NCI-H1092 (cell line): ENCODE data around the gene POMC.
A peak's percentile ranks its signal among the peaks of the same experiment; 100 is the strongest.
"Not testable (repeated sequence)": the region's sequence is repeated elsewhere in the genome, so short reads cannot be mapped to it uniquely, and the experiment has no call there.

Source experiments
- DNase-seq: peaks from one replicate; lab custom pipeline; 2025; lab: John Stamatoyannopoulos, UW

The POMC gene

DNA sequence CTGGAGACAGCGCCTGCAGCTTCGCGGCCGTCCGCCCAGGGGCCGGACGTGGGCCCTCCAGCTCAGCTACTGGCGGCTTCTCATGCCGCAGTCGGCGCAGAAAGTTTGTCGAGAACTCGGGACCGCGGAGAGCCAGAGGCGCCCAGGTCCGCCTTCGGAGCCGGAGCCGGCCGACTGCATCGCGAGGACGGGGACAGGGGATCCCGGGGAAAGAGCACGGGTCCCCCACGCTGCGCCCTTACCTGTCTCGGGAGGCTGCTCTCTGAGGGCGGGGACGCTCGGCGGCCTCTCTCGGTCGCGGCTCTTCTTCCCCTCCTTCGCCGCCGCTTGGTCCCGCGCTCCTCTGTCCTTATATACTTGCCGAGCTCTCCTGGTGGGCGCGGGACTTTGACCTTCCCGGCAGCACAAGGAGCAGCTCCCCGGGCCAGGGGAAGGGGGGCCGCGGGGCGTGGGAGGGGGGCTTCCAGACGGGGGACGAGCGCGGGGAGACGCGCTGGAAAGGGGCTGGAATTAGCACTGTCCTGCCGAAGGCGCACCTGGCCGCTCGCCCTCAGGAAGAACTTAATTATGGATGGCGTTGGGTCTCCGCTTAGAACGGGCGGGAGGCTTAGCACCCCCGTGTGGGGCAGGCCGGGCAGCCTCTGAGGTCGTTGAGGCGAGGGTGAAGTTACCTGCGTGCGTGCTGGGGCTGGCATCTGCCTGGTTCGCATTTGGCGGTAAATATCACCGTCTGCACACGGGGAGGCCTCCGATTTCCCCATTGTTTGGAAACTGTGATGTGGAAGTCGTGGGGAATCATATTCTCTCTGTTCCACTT lies at the start of gene POMC:
TSS of gene POMC (minus strand) at position 325 of the 817 bp plus-strand sequence. CDS start 3,808 bp downstream, outside the sequence.
- DNase-seq: no peak

DNA sequence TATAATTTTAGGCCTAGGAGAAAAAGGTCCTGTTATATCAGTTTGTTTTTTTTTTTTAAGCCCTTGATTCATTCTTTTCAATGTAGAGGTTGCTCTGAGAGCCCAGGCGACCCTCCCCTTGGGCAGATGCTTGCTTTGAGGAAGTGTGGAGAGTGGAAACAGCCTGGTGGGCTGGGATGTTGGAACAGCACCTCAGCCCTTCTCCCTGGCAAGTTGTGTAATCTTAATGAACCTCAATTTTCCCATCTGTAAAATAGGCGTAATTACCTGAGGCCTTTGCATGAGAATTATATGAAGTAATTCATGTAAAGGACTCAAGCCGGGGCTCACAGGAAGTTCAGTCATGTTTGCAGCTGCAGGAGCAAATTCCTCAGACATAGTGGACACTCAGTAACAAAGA lies 49.7 kb upstream of the POMC start:
- no peak for DNase-seq

DNA sequence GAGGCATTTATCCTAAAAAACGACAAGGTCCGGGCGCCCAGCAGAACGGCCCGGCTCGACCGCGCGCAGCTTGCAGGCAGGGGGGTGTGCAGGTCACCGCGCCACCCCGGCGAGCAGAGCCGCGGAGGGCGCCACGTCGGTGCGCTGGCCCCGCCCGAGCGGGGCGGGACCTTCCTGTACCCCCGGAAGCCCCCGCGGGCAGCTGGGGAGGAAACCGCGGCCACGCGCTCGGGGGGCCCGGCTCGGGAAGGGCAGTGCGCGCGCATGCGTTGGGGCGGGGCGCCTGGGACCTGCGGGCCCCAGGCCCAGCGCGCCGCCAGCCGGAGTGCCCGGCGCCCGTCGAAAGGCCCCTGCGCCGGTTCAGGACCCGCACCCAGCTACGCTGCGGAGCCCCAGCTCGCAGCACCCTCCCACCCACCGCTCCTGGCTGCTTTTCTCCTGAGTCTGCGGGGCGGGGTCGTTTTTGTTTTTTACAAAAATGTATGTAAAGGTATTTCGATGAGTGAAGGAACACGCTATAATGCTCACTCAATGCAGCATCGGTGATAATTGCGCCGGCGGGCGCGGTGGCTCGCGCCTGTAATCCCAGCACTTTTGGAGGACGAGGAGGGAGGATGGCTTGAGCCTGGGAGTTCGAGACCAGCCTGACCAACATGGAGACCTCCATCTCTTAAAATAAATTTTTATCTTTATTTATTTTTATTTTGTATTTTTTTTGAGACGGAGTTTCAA lies 47.7 kb upstream of the POMC start:
- no peak for DNase-seq

DNA sequence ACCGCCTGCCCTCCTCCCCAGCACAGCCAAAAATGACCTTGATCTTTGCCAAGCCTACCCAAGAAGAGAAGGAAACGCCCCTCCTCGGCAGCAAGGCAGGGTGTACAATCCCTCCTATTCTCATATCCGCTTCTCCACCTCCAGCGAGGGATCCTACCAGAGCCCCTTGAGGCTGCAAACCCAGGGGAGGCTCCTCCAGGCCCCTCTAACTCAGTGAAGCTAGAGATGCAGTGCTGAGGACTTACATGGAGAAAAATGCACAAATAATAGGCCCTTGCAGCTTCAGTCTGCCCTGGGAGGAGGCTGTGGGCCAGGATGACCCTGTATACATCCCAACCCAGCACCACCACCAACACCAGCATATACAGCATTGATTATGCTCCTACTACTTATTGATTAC lies 46.9 kb upstream of the POMC start:
- DNase-seq: no peak

DNA sequence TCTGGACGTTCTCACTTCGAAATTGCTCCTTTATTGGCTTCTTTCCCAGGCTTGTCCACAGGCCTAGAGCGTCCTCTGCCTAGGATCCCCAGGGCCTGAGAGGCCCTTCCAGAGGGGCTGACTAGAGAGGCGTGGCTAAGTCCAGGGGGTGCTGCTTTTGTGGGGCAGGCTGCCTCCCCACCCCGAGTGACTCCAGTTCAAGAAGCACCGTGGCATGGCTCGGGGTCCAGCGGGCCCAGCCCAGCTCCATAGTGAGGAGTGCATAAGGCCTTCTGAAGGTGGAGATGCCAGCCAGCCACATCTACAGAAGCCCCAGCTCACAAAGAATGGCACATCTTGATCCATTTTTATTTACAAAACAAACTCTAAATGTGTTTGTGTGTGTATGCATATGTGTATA lies 44.8 kb upstream of the POMC start:
- no peak for DNase-seq

DNA sequence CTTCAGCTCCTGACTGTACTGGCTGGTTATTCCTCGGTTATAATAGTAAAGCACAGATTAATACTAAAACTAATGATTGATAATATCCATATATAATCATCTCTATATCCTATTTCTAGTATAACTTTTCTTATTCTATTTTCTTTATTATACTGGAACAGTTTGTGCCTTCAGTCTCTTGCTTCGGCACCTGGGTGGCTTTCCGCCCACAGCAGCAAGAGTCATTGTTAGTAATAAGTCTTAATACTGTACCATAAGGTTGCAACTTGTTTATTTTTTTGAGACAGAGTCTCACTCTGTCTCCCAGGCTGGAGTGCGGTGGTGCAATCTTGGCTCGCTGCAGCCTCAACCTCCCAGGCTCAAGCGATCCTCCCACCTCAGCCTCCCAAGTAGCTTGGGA lies 42.5 kb upstream of the POMC start:
- DNase-seq: not testable (repeated sequence)

DNA sequence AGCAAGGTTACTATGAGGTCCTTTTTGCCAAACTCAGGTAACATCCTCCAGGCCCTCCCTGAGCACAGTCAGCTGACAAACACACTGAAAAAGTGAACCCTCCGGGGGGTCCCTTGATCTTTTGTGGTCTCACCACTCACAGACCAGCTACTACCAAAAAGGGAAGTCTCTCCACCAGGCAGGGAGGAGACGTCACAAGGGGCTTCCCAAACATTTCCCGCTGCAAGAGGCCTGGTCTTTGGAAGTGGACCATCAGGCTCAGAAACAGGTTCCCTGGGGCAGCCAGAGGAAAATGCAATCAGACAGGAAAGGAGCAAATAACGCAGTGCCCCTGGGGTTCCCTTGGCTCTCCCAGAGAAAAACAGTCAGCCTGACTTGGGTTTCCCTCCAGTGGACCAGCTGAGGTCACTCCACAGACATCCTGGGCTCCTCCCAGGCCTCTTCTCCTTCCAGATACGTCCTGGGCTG lies 38.7 kb upstream of the POMC start:
- DNase-seq: no peak

DNA sequence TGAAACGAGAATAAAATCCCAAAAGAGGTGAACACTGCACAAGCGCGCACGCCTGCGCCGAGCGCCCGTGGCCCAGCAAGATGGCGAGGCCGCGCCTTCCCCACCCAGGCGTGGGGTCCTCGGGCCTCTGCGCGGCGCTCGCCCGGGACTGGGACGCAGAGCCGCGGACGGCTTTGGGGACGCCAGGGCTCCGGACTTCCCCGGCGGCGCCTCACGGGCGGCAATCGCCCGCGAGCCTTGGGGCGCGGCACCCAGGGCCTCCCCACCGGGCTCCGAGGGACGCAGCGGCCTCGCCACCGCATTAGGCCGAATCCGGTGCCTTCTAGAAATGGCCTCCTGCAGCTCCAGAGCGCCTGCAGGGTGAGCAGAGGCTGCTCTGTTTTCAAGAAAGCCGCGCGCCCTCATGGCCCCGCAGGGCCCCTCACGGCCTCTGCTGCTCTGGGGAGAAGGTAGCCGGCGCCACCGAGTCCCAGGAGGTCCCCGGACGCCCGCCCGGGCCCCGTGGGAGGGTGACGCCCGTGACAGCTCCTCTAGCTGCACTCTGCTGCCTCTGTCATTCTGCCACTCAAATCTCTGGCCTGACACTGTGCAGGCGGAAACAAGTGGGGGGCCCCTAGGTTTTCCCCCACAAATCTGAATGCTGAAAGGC lies 35.9 kb upstream of the POMC start:
- DNase-seq: no peak

DNA sequence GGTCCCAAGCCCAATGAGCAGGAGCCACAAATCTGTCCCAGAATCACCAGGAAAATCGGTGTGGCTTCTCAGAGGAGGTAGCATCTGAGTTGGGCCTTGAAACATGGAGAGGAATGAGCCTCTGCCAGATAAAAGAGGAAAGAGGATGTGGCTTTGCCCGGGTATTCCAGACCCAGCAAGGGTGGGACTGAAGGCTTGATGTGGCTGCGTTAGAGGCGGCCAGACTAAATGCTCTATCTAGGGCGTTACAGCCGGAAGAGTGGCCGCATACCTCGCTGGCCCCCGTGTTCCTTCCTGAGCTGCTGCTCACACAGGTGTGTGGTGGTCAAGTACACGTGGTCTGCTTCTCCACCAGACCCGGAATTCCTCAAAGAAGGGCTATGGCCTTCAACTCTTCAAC lies 33.9 kb upstream of the POMC start:
- DNase-seq: no peak

DNA sequence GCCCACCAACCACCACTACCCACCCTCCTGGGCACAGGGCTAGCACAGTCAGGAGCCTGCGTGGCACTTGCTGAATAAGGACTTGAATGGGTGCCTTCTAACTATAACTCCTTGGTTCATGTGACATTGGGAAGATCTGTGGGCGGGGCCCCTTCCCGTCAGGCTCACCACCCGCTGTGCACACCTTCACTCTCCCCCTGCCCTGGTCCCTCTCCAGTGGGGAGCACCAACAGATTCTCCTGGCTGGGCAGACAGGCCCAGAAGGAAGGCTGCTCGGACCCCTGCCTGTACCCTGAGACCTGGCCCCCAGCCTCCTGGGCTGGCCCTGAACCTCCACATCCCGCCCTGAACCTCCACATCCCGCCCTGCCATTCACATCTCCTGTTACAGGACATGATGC lies 33.4 kb upstream of the POMC start:
- DNase-seq: no peak

DNA sequence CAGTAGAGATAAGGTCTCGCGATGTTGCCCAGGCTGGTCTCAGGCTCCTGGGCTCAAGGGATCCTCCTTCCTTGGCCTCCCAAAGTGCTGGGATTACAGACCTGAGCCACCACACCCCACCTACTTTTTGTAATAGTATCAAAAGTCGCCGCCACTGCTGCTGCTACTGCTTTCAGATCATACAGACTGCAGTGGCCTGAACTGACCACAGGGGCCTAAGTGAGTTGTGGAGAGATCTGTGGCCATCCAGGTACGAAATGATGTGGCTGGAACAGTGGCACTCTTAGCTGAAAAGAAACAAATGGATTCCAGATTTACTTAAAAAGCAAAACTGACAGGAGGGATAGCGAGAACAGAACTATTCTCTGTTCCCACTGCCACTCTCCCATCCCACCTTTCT lies 32.9 kb upstream of the POMC start:
- no peak for DNase-seq

DNA sequence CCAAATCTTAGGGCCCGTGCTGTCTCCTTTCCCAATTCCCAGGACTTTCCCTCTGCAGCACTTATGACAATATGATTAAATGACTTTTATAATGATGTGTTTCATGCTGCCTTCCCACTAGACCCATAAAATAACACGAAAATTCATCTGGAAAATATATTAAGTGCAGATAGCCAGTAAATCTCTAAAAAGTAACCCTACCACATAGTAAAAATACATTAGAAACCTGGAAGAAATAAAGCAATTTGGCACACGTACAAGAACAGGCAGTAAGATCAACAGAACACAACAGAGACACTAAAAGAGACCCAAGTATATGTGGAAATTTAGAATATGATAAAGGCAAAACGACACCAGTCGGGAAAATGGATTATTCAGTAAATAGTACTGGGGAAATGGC lies 30.2 kb upstream of the POMC start:
- DNase-seq: no peak

DNA sequence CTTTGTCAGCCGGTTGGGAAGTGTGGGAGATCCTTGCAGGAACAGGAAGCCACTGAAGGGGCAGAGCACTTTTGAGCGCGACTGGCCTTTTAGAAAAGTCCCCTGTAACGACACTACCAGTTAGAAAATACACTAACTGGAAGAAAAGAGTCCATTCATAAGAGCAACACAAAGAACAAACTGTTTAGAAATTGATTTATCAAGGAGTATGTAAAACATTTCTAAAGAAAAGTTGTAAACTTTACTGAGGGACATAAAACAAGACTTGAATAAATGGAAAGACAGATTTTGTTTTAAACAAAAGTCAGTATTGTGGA lies 29.8 kb upstream of the POMC start:
- DNase-seq: no peak

DNA sequence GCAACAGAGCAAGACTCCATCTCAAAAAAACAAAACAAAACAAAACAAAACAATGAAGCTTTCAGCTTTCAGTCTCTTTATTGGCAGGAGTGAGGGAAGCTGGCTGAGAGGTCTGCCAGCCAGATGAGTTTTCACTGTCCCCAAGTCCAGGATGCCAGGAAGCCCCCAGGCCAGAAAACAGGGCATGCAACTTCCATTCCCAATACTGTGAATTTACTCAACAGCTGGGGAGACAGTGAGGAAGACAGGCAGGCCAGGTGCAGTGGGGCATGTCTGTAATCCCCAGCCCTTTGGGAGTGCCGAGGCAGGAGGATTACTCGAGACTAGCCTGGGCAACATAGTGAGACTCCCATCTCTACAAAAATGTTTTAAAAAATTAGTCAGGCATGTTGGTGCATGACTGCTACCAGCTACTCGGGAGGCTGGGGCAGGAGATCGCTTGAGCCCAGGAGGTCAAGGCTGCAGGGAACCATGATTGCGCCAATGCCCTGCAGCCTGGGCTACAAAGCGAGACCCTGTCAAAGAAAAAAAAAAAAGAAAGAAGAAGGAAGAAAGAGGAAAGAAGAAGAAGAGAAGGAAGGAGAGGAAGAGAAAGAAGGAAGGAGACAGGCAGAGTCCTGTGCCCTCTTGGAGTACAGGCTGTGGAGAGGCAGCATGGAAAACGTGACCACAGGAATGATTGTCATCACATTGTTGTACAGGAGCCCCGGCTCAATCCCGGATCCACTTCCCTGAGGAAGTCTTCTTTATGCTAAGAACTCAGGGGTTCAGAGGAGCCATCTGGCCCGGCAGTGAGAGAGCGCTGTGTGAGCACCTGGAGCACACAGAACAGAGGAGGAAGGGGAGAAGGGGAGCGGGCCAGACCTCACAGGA lies 29.2 kb upstream of the POMC start:
- no peak for DNase-seq

DNA sequence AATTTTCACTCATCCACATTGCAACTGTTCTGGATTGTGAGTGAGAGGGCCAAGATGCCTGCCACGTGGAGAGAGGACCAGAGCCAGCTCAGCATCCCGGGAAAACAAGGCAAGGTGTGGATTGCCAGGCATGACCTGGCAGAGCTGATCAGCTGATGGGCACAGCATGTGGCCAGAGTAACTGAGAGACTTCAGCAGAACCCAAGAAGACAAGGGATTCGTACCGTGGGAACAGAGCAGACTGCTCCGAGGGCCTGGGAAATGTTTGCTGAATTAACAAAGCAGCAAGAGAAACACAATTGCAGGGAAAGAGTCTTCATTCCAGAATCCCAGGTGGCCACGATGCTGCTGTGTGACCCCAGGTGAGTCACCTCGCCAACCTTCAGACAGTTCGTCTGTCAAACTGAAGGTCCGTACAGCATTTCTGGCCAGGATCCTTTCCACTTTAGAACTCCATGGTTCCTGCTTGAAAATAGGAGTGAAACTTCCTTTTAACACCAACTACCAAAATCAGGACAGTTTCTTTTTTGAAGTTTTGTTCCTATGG lies 26.3 kb upstream of the POMC start:
- DNase-seq: no peak

DNA sequence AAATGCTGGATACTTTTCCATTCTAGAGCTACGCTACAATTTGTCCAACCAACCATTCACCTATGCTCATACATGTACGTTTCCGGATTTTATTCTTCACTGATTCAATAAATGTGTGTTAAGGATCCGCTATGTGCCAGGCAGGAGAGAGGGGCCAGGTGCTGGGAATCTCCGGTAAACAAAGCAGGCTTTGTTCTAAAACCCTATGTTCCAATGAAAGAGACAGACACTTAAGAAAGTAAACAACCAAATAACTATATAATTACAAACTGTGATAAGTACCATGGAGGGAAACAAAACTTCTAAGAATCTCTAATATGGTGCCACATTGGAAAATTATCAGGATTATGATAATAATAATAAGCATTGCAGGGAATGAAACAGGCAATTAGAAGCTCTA lies 22.2 kb upstream of the POMC start:
- no peak for DNase-seq

DNA sequence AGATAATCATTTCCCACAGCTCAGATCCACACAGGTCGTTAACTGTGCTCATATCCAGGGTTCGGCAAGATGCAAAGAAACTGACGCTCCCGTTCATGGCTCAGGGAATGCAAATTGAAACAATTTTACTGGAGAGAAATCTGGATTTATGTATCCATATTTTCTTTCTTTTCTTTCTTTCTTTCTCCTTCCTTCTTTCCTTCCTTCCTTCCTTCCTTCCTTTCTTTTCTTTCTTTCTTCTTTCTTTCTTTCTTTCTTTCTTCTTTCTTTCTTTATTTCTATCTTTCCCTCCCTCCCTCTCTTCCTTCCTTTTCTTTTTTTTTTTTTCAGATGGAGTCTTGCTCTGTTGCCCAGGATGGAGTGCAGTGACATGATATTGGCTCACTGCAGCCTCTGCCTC lies 20.0 kb upstream of the POMC start:
- no peak for DNase-seq

DNA sequence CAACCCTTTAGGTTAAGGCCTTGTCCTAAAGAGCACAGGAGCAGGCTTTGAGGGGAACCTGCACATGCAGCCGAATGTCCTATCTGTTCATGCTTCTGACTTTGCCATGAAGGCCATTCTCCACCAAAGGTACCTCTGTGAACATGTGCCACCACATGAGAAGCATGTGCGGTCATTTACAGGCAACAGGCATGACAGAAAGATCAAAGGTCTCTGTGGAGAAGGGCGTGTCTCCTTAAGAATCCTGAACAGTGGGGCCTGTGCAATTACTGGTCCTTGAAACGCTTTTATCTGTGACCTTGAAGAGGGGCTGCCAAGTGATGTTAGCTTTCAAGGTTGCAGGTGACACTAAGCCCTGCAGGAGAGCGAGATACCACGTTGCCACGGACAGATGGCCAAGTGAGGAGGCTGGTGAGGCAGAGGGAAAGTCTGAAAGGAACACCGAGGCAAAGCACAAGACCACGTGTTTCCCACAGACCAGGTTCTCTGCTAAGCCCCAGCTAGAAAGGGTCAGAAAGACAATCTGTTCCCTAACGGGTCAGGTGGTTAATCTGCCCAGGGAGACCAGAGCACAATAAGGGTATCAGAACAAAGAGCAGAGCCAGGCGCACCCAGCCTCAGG lies 19.5 kb upstream of the POMC start:
- no peak for DNase-seq

DNA sequence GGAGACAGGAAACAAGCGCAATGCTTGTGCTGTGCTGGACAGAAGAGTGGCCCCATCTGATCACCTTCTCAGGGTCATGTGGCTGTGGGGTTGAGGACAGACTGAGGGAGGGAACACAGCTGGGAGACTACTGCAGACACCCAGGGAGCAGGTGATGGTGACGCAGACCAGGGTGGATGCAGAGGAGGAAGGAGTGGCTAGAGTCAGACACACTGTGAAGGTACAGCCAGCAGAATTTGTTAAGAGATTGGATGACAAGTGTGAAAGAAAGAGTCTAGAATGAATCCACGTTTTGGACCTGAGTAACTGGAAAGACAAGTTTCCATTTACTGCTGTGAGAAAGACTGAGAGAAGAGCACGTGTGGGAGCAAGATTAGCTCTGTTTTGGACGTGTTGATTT lies 15.9 kb upstream of the POMC start:
- no peak for DNase-seq

DNA sequence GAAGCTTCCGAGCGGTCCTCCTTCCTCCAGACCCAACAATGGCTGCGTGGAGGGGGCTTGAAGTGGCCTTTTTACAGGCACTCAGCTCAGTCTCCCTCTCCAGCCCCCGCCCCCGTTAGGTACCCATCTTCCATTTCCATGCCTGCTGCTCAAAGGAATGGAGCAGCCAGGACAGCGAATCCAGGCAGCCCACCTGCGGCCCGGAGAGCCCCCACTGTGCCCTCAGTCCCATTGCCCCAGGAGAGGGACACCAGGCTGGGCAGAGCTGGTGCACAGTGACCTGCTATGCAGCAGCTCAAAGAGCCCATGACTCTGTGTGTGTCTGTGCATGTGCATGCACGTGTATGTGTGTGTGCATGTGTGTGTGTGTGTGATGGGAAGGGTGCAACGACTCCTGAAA lies 10.6 kb upstream of the POMC start:
- no peak for DNase-seq

DNA sequence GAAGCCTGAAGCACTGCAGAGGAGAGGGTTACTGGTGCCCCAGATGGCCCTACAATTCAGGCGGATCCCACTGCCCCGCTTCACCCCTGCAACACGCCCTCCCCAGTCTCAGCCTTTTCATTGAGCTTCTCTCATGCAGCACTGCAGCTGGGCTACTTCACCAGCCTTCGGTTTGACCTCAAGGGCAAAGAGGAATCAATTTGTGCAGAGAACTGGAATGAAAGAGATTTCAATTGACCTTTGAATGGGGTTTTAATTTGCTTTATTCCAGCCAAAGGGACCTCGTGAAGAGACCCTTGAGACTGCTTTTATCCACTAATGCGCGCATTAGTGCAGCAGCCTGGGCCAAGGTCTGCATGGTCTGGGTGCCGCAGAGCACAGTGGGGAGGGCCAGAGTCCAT lies 8.8 kb upstream of the POMC start:
- DNase-seq: peak; percentile 83
